HCT116 (cell line): Measurements from ENCODE around the gene SYNE2. TPM values are rescaled to one million over a fixed set of nuclear protein-coding genes. Genes with fewer than 3 reads are reported as not detected.

Source experiments
- ATAC-seq: fragments of 200-7000 bp; cut with Tn5 transposase; 2 replicates; pipeline ENCODE4 v1.9.1; 2020; ENCODE audit warnings: mild to moderate bottlenecking, moderate library complexity
- BruUV-seq: library from RNA; stranded (reverse); fragments of 400-500 nt; replicated peaks from 2 replicates; lab custom pipeline; 2021; lab: Mats Ljungman, UMichigan
- CTCF ChIA-PET: fragments of 300-600 bp; sonication (Branson Sonifier 250); formaldehyde crosslinking; loops from one replicate; lab custom pipeline; 2021; ENCODE audit warnings: antibody characterized with exemption; lab: Charles Lee
- POLR2A ChIA-PET: fragments of 300-600, 350-600 bp; sonication (Branson Sonifier 250); formaldehyde crosslinking; loops from one replicate; lab custom pipeline; 2021; ENCODE audit warnings: antibody characterized with exemption; lab: Charles Lee
- RAD21 ChIA-PET, 2 experiments: fragments of 300-600 bp; sonication (Branson Sonifier 250); formaldehyde crosslinking; loops; one replicate each; lab custom pipeline; 2023; ENCODE audit warnings: low total read pairs in 2 of 2; ENCODE audit not compliant: uncharacterized antibody in 2 of 2, unreplicated experiment in 2 of 2, low non-redundant PET in 1 of 2; lab: Charles Lee
- DNase-seq: peaks from one replicate; pipeline ENCODE4 v3.0.0-alpha.2; 2010; ENCODE audit warnings: low read depth, low spot score
- H2AFZ ChIP-seq: fragments of 200-600 bp; shearing (Covaris generic), sonication (generic); 2 replicates; pipeline ENCODE4 v1.6.1; 2017; ENCODE audit warnings: low read depth, mixed run types, mixed read lengths, antibody characterized with exemption, low read length; ENCODE audit not compliant: poor library complexity, severe bottlenecking
- H3K27ac ChIP-seq: 2 replicates; pipeline ENCODE4 v1.5.1; 2012; ENCODE audit warnings: low read depth, low read length
- H3K27me3 ChIP-seq: fragments of 200-600 bp; sonication (generic); 2 replicates; pipeline ENCODE4 v1.6.1; 2016; ENCODE audit warnings: mixed run types, low read length, mixed read lengths; ENCODE audit not compliant: insufficient read depth
- H3K36me3 ChIP-seq, 2 experiments: fragments of 200-500 bp in 1 of 2; fragments of 200-600 bp in 1 of 2; sonication (Bioruptor generic) in 1 of 2; sonication (generic) in 1 of 2; 2 replicates each; pipeline versions ENCODE4 v1.5.1 to v1.6.1; 2014 to 2016; ENCODE audit warnings: low read length in 2 of 2, inconsistent platforms in 1 of 2, mixed read lengths in 1 of 2, mixed run types in 1 of 2; ENCODE audit not compliant: insufficient read depth in 2 of 2, control insufficient read depth in 1 of 2
- H3K4me1 ChIP-seq, 2 experiments: fragments of 200-600 bp in 1 of 2; sonication (generic) in 1 of 2; 2 replicates each; pipeline versions ENCODE4 v1.5.1 to v1.6.1; 2012 to 2017; ENCODE audit warnings: low read length in 2 of 2, inconsistent platforms in 1 of 2, mild to moderate bottlenecking in 1 of 2, mixed read lengths in 1 of 2, mixed run types in 1 of 2, moderate library complexity in 1 of 2; ENCODE audit not compliant: insufficient read depth in 2 of 2, control insufficient read depth in 1 of 2
- H3K4me2 ChIP-seq: fragments of 200-600 bp; sonication (generic); 2 replicates; pipeline ENCODE4 v1.6.1; 2017; ENCODE audit warnings: mixed run types, low read length, mixed read lengths
- H3K4me3 ChIP-seq, 2 experiments: fragments of 200-600 bp in 1 of 2; sonication (generic) in 1 of 2; replicated peaks in 1 of 2; 2 replicates each; pipeline ENCODE4 v1.5.1; 2011 to 2016; ENCODE audit warnings: low read length in 2 of 2, control low read depth in 1 of 2, low read depth in 1 of 2, mild to moderate bottlenecking in 1 of 2, mixed read lengths in 1 of 2, mixed run types in 1 of 2
- H3K79me2 ChIP-seq: fragments of 200-600 bp; sonication (generic); 2 replicates; pipeline ENCODE4 v1.6.1; 2017; ENCODE audit warnings: mild to moderate bottlenecking, mixed run types, low read length, moderate library complexity, mixed read lengths; ENCODE audit not compliant: insufficient read depth
- H3K9ac ChIP-seq: fragments of 200-600 bp; sonication (generic); 2 replicates; pipeline ENCODE4 v1.6.1; 2016; ENCODE audit warnings: low read length, mixed read lengths
- H3K9me2 ChIP-seq: fragments of 200-600 bp; sonication (generic), shearing (Covaris generic); 2 replicates; pipeline ENCODE4 v1.6.1; 2017; ENCODE audit warnings: mixed run types, mild to moderate bottlenecking, moderate library complexity; ENCODE audit not compliant: insufficient read depth
- H3K9me3 ChIP-seq, 2 experiments: fragments of 200-500 bp in 1 of 2; fragments of 200-600 bp in 1 of 2; sonication (Bioruptor generic) in 1 of 2; sonication (generic) in 1 of 2; 2 replicates each; pipeline ENCODE4 v1.6.1; 2014 to 2017; ENCODE audit warnings: low read length in 2 of 2, mixed read lengths in 2 of 2, inconsistent platforms in 1 of 2, low read depth in 1 of 2, mild to moderate bottlenecking in 1 of 2, mixed run types in 1 of 2, moderate library complexity in 1 of 2; ENCODE audit not compliant: control insufficient read depth in 1 of 2, insufficient read depth in 1 of 2
- H4K20me1 ChIP-seq: fragments of 200-600 bp; sonication (generic), shearing (Covaris generic); 2 replicates; pipeline ENCODE4 v1.6.1; 2017; ENCODE audit warnings: mixed run types, mild to moderate bottlenecking, moderate library complexity; ENCODE audit not compliant: insufficient read depth
- CEBPB ChIP-seq: IDR thresholded peaks from 2 replicates; pipeline ENCODE4 v1.6.1; 2012; ENCODE audit warnings: low read depth
- ELF1 ChIP-seq: IDR thresholded peaks from 2 replicates; pipeline ENCODE4 v1.6.1; 2012; ENCODE audit warnings: low read depth, borderline replicate concordance
- EZH2 ChIP-seq: fragments of 200-600 bp; sonication (generic); IDR thresholded peaks from 2 replicates; pipeline ENCODE4 v1.6.1; 2017; ENCODE audit warnings: antibody characterized with exemption, mixed run types
- EZH2phosphoT487 ChIP-seq: fragments of 200-600 bp; IDR thresholded peaks from 2 replicates; pipeline ENCODE4 v1.6.1; 2018; ENCODE audit warnings: antibody characterized with exemption, borderline replicate concordance
- JUND ChIP-seq: IDR thresholded peaks from 2 replicates; pipeline ENCODE4 v1.6.1; 2012
- POLR2AphosphoS5 ChIP-seq: IDR thresholded peaks from 2 replicates; pipeline ENCODE4 v1.6.1; 2011; ENCODE audit warnings: mild to moderate bottlenecking, low read depth, low read length, moderate library complexity
- RAD21 ChIP-seq: IDR thresholded peaks from 2 replicates; pipeline ENCODE4 v1.6.1; 2012; ENCODE audit warnings: low read depth, mild to moderate bottlenecking
- SRF ChIP-seq: IDR thresholded peaks from 2 replicates; pipeline ENCODE4 v1.6.1; 2012; ENCODE audit warnings: low read depth
- TCF7L2 ChIP-seq: IDR thresholded peaks from 2 replicates; pipeline ENCODE4 v1.7.0; 2011; ENCODE audit warnings: borderline replicate concordance, inconsistent platforms; ENCODE audit not compliant: insufficient read depth, insufficient read length; ENCODE audit errors: extremely low read depth
- YY1 ChIP-seq: IDR thresholded peaks from 2 replicates; pipeline ENCODE4 v1.6.1; 2011; ENCODE audit warnings: low read length, low read depth, moderate library complexity, mild to moderate bottlenecking; ENCODE audit not compliant: insufficient replicate concordance; ENCODE audit errors: extremely low read depth
- ZFX ChIP-seq: fragments of 450-650 bp; IDR thresholded peaks from 2 replicates; pipeline ENCODE4 v1.6.1; 2017
- intact Hi-C: fragments of 100-400 bp; cut with micrococcal nuclease; formaldehyde crosslinking; loops from 2 replicates; pipeline ENCODE4 v1.10.0; 2022
- total RNA-seq: library from RNA; stranded (reverse); gene quantifications from one replicate; pipeline ENCODE4 v1.2.1, GENCODE V29; 2021; ENCODE audit not compliant: unreplicated experiment
- TF ChIP-seq, protein P1 (sequence below): IDR thresholded peaks from 2 replicates; pipeline ENCODE4 v1.6.1; 2012
- TF ChIP-seq, protein P2 (sequence below): IDR thresholded peaks from 2 replicates; pipeline ENCODE4 v1.6.1; 2012; ENCODE audit warnings: low read depth

The SYNE2 gene
- total RNA-seq, 1 experiment from 2014 or later = 28.8 TPM

DNA sequence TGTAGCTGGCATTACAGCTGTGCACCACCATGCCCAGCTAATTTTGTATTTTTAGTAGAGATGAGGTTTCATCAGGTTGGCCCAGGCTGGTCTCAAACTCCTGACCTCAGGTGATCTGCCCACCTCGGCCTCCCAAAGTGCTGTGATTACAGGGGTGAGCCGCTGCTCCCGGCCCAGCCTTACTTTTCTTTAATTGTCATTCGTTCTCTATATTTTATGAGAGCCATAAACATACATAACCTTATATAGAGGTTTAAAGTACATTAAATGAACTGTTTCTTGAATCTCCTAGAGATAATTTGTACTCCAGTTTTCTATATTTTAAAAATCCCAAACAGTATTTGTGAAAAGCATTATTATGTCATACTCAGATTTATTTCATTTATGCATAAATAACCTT is 98.6 kb downstream of the SYNE2 start:
- RAD21 ChIA-PET = no interaction called here
- intact Hi-C loops = no loop called here
- no peak overlapping the region for H3K27ac ChIP-seq
- POLR2A ChIA-PET = no interaction called here
- H4K20me1 ChIP-seq = no peaks in the 10 kb centered on the region
- H3K79me2 ChIP-seq = no peaks in the 10 kb centered on the region
- no peak for ATAC-seq
- no peaks in the 10 kb centered on the region for H3K9me3 ChIP-seq
- no peak overlapping the region for H3K9ac ChIP-seq
- CTCF ChIA-PET = no interaction called here
- no peak overlapping the region for H3K4me2 ChIP-seq
- no peak overlapping the region for H3K4me3 ChIP-seq
- peaks cover 0 to 2% of the 10 kb centered on the region in 2 experiments; a peak in 1 of 4 replicates for H3K36me3 ChIP-seq
- no peaks in the 10 kb centered on the region for H3K27me3 ChIP-seq
- no peaks in the 10 kb centered on the region for H3K9me2 ChIP-seq
- H2AFZ ChIP-seq = no peak overlapping the region
- no peak for DNase-seq
- BruUV-seq = no TSS peak
- no peaks in the 10 kb centered on the region for H3K4me1 ChIP-seq
- TF ChIP-seq JUND (no peak), EZH2 (no peak), ZFX (no peak), YY1 (no peak), RAD21 (no peak), ELF1 (no peak), SRF (no peak), CEBPB (no peak), POLR2AphosphoS5 (no peak), EZH2phosphoT487 (no peak), TCF7L2 (no peak)
- TF ChIP-seq, protein P1, sequence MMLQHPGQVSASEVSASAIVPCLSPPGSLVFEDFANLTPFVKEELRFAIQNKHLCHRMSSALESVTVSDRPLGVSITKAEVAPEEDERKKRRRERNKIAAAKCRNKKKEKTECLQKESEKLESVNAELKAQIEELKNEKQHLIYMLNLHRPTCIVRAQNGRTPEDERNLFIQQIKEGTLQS = no peak
- TF ChIP-seq, protein P2, sequence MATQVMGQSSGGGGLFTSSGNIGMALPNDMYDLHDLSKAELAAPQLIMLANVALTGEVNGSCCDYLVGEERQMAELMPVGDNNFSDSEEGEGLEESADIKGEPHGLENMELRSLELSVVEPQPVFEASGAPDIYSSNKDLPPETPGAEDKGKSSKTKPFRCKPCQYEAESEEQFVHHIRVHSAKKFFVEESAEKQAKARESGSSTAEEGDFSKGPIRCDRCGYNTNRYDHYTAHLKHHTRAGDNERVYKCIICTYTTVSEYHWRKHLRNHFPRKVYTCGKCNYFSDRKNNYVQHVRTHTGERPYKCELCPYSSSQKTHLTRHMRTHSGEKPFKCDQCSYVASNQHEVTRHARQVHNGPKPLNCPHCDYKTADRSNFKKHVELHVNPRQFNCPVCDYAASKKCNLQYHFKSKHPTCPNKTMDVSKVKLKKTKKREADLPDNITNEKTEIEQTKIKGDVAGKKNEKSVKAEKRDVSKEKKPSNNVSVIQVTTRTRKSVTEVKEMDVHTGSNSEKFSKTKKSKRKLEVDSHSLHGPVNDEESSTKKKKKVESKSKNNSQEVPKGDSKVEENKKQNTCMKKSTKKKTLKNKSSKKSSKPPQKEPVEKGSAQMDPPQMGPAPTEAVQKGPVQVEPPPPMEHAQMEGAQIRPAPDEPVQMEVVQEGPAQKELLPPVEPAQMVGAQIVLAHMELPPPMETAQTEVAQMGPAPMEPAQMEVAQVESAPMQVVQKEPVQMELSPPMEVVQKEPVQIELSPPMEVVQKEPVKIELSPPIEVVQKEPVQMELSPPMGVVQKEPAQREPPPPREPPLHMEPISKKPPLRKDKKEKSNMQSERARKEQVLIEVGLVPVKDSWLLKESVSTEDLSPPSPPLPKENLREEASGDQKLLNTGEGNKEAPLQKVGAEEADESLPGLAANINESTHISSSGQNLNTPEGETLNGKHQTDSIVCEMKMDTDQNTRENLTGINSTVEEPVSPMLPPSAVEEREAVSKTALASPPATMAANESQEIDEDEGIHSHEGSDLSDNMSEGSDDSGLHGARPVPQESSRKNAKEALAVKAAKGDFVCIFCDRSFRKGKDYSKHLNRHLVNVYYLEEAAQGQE = no peak
